IPS-18c (cell line): ENCODE data around the gene CACYBP.
"Not testable (repeated sequence)": the region's sequence is repeated elsewhere in the genome, so short reads cannot be mapped to it uniquely, and the experiment has no call there.

Experiments
- H3K4me3 ChIP-seq: 2 replicates; pipeline ENCODE4 v1.7.0; 2013; ENCODE audit warnings: low read depth, mild to moderate bottlenecking, low read length, moderate library complexity; ENCODE audit not compliant: insufficient read depth
- H3K9me3 ChIP-seq: one replicate; pipeline ENCODE4 v1.6.1; 2013; ENCODE audit warnings: mild to moderate bottlenecking, low read length, moderate library complexity; ENCODE audit not compliant: control insufficient read depth, insufficient read depth

Gene CACYBP

GRCh38 chr1:174996476-174996875, 3.3 kb upstream of the CACYBP start:
- no peak overlapping the region for H3K4me3 ChIP-seq
- H3K9me3 ChIP-seq = no peaks in the 10 kb centered on the region

DNA sequence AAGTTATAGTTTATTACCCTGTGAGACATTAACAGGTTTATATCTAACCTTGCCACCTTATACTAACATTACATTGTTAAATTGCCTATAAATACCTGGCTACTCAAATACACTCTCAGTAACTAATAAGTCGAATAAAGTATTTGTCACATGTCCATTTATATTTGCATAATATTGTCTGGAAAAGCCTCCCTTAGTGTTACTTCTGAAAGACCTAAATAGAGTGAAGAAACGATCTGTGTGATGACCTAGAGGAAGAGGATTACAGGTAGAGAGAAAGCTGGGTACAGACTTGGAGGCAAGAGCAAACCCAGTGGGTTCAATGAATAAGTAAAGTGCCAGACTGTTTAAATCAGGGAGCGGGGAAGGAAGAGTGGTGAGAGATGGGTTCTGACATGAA, 2.7 kb upstream of the CACYBP start:
- no peaks in the 10 kb centered on the region for H3K9me3 ChIP-seq

DNA sequence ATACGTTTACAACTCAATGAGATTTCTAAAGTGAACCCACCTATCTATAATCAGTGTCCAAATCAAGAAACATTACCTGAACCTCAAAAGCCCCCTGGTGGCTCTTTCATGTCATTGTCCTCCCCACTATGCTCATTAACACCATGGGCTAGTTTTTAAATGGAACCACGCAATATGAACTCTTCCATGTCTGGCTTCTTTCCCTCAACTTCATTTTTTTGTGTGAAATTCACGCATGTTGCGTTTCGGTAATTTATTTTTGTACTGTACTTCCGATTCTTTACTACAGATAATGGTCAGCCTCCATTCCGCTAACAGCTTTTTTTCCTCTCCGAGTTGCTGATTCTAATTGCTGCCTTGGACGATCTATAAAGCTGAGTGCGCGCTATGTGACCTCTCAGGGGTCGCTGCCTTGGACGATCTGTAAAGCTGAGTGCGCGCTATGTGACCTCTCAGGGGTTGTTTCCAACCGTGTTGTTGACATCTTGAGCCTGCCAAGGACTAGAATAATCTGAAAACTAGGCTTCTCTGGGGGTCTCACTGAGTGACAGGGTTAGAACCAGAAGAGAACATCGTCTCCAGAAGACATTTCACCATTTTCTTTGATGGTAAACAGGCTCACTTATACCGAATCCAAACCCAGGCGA, 1.1 kb upstream of the CACYBP start:
- H3K4me3 ChIP-seq = peak overlapping the region; percentile 59
- no peaks in the 10 kb centered on the region for H3K9me3 ChIP-seq

More for the DNA sequence above, 2.7 kb upstream of the CACYBP start:
- no peak overlapping the region for H3K4me3 ChIP-seq

GRCh38 chr1:174999216-174999935, 371 bp upstream of the CACYBP start:
- Histone ChIP-seq H3K9me3 (no peaks in the 10 kb centered on the region), H3K4me3 (peak overlapping the region; percentile 59)

DNA sequence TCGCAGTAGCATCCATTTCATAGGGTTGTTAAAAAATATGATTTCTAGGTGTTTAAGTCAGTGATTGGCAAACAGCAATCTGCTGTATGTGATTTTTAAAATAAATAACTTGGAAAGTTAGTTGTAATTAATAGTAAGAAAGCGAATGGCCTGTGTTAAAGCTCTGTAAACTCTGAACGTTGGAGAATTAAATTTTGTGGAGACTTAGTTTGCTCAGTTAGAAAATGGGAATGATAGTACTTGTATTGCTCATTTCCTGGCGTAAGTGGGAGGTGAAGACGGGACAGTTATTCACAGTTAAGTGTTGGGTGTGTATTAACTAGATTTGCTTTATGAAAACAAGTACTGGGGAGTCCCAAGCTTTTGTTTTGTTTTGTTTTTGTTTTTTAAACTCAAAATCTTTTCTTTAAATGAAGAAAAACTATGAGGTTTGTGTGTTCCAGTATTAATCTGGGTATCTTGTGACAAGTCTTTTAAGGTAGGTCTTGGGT, 995 bp downstream of the CACYBP start:
- Histone ChIP-seq H3K4me3 (peak overlapping the region; percentile 59), H3K9me3 (no peaks in the 10 kb centered on the region)

- no peaks in the 10 kb centered on the region for H3K9me3 ChIP-seq
- no peak overlapping the region for H3K4me3 ChIP-seq
Measured at GRCh38 chr1:175002910-175003517, 3.3 kb downstream of the CACYBP start.

DNA sequence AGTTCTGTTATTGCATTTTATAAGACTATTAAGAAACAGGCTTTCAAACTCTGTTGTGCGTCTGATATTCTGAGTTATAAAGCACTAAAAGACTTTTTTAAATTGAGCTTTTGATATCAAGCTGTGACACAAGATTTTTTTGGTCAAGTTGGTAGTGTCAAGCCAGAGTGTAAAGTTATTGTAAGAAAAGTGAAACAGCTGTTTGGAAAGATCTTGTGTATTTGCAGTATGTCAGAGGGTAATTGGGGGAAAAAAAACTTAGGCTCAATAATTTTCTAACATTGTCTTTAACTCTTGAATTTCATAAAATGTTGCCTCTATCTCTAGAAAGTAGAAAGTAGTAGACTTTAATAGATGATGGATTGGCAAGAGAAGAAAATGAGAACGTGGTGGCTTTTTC, 3.8 kb downstream of the CACYBP start:
- Histone ChIP-seq H3K9me3 (no peaks in the 10 kb centered on the region), H3K4me3 (no peak overlapping the region)

DNA sequence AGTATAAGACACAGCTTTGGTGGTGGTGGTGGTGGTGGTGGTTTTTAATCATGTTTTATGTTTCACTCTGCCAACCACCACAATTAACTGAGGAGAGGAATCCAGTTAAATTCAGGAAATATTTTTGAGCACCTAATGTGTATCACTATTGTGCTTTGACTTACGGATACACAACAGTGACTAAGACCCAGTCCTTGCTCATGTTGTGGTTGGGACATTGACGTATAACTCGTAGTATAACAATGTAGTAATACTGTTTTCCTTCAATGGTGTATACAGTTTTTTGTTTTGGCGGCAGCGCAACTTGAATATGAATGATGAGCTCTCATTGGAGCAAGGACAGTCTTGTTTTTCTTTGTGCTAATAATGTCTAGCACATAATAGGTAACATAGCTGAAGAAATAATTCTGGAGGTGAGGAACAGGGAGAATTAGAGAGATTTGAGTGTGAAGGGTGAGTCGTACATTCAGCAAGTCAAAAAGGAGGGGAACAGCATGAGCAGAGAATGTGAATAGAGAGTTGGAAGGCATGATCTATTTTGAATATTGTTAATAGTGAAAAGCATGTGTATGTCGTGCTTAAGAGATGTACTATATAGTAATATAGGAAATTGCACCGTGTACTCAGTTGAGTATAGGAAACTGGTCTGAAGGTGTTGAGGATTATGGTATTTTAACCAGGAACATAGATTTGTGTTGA, 5.5 kb downstream of the CACYBP start:
- H3K4me3 ChIP-seq = no peak overlapping the region

GRCh38 chr1:175009532-175009931, 9.8 kb downstream of the CACYBP start:
- Histone ChIP-seq H3K4me3 (no peak overlapping the region), H3K9me3 (no peaks in the 10 kb centered on the region)

More for the DNA sequence above, 5.5 kb downstream of the CACYBP start:
- H3K9me3 ChIP-seq = no peaks in the 10 kb centered on the region

- Histone ChIP-seq H3K9me3 (no peaks in the 10 kb centered on the region), H3K4me3 (no peak overlapping the region)
Measured at GRCh38 chr1:175013445-175013844, 13.7 kb downstream of the CACYBP start.

DNA sequence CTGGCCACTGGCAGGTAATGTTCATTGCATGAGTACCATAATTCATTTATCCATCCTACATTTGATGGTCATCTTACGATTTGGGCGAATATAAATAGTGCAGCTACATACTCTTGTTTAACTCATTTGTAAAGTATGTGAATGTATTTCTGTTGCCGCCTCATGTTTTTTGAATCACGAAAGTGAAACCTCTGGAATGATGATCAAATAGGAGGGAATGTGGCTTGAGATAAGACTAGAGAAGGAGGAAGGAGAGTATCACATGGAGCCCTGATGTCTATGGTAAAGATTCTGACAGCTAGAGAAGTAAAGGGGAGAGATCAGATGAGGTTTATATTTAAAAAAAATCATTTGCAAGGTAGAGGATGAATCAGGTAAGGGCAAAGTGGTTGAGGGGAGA, 15.5 kb downstream of the CACYBP start:
- H3K4me3 ChIP-seq = no peak overlapping the region
- H3K9me3 ChIP-seq = no peaks in the 10 kb centered on the region

DNA sequence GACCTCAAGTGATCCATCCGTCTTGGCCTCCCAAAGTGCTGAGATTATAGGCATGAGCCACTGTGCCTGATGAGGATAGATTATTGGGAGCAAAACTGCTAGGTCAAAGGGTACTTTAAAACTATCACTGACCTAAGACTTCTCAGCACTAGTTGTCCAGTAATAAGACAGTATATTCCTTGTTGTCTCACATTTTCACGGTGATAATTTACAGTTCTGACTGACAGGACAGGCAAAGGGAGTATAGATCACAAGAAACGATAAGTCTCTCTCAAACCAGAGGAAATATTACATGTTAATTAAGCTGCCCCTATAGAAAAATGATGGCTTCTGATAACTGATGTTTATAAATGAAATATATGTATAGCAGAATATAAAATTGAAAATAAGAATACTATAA, 19.8 kb downstream of the CACYBP start:
- Histone ChIP-seq H3K4me3 (no peak overlapping the region), H3K9me3 (no peaks in the 10 kb centered on the region)

- Histone ChIP-seq H3K4me3 (peak within 1 kb of the TSS; percentile 57), H3K9me3 (no peaks in the 10 kb centered on the region)
Measured at GRCh38 chr1:175023043-175023921, 23.5 kb downstream of the CACYBP start, which contains the start of gene MRPS14. TSS of gene MRPS14 (minus strand) at chr1:175023425. CDS start at chr1:175023408, 17 bp downstream.

DNA sequence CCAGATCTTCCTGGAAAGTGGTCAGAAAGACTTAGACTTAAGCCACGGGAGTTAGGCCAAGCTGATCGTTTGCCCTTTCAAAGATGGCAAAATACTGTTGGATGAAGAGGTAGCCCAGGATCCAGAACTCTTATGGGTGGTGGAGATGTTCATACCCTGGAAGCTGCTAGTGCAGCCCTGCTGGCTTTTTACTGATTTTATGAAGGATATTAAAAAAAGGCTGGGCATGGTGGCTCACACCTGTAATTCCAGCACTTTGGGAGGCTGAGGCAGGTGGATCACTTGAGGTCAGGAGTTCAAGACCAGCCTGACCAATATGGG, 24.1 kb downstream of the CACYBP start:
- peak overlapping the region; percentile 47; the same call in 1 of the 2 replicates for H3K4me3 ChIP-seq

DNA sequence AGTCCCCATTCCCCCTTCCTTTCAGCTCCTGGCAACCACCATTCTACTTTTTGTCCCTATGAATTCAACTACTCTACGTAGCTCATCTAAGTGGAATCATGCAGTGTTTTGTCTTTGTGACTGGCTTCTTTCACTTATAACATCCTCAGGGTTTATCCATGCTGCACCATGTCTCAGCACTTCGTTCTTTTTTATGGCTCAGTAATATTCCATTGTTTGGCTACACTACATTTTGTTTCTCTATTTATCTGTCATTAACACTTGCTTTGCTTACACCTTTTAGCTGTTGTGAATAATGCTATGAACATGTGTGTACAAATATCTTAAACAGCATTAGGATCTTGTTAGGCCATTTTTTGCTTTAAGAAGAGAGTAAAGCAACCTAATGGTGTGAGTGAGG, 25.0 kb downstream of the CACYBP start:
- H3K4me3 ChIP-seq = no peak overlapping the region
- no peaks in the 10 kb centered on the region for H3K9me3 ChIP-seq

More for the DNA sequence above, 24.1 kb downstream of the CACYBP start:
- not testable (repeated sequence) for H3K9me3 ChIP-seq

GRCh38 chr1:175033953-175034352, 34.2 kb downstream of the CACYBP start:
- no peaks in the 10 kb centered on the region for H3K9me3 ChIP-seq
- H3K4me3 ChIP-seq = no peak overlapping the region

DNA sequence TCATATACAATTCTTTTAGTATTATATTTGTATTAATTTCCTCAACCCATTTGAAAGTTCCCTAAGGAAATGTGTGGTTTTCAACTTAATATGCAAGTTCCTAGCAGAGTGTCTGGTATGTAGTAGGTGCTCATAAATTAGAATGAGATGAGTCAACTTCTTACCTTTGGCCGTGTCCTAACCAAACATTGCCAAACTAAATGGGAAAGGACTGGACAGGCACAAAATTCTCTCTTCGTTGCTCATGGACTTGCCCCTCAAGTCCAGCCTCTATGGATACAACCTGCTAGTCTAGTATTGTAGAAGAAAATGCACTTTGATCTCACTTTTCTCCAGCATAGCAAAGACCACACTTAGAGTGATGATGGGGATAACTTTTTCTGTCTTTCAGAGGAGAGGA, 35.0 kb downstream of the CACYBP start:
- H3K4me3 ChIP-seq = no peak overlapping the region

More for the DNA sequence above, 35.0 kb downstream of the CACYBP start:
- no peaks in the 10 kb centered on the region for H3K9me3 ChIP-seq
